NCI-H446 (cell line): Measurements from ENCODE around the gene PTN.
"Not testable (repeated sequence)": the region's sequence is repeated elsewhere in the genome, so short reads cannot be mapped to it uniquely, and the experiment has no call there.

Source experiments
- DNase-seq, 2 experiments: peaks; one replicate each; lab custom pipeline; 2025; lab: John Stamatoyannopoulos, UW

Gene PTN

DNA sequence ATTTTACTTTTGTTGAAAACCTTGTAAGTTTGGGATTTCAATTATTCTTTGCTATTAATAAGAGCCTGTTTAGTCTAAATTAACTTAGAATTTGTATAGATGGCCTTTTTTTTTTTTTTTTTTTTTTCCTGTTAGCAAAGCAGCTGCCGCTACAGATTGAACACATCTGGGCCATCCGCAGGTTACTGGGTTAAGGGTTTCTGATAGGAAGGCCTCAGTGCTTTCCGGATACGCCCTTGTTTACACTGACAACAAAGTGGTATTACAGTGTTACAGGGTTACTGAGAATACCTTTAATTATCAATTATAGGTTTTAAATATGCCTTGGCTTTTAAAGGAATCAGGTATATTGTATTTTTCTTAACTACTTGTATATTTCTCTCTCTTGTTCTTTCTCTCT lies 76.8 kb downstream of the PTN start:
- DNase-seq, result no peak

GRCh38 chr7:137265480-137265879 lies 78.1 kb downstream of the PTN start:
- DNase-seq, result not testable (repeated sequence)

DNA sequence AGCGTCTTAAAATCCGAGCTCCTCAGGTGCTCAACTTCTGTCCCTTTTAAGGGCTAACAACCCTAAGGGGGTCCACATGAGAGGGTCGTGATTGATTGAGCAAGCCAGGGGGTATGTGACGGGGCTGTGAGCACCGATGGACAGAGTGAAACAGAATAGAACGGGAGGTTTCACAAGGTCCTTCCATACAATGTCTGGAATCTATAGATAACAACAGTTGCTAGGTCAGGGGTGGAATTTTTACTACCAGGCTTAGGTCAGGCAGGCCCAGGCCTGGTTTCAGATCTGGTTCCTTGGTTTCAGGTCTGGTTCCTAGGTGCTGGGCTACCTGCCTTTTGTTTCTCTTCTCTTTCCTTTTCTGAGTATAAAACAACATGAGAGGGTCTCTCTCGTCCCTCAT lies 80.9 kb downstream of the PTN start:
- no peak for DNase-seq

GRCh38 chr7:137258552-137258951 lies 85.0 kb downstream of the PTN start:
- no peak for DNase-seq

- no peak for DNase-seq
Observed at GRCh38 chr7:137254766-137255165, 88.8 kb downstream of the PTN start.

DNA sequence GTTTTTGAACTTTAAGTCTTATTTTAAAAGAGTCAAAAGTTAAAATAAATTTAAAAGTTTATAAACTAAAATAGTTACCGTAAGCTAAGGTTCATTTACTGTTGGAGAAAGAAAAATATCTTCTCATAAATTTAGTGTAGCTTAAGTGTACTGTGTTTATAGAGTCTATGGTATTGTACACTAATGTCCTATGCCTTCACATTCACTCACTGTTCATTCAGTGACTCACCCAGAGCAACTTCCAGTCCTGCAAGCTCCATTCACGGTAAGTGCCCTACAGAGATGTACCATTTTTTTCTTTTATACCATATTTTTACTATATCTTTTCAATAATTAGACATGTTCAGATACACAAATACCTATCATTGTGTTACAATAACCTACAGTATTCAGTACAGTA lies 97.6 kb downstream of the PTN start:
- DNase-seq, result no peak

DNA sequence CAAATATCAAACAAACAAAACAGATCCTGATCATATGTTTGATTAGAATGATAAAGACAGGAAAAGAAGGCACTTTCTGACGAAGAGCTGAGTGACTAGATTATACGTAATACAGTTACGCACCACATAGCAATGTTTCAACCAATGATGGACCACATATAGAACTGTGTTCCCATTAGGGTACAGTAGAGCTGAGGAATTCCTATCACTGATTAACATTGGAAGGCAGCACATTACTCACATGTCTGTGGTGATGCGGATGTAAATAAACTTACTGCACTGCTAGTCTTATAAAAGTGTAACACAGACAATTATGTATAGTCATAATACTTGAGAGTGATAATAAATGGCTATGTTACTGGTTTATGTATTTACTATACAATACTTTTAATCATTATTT lies 98.3 kb downstream of the PTN start:
- no peak for DNase-seq

- DNase-seq, result peak in 1 of 2 experiments; percentile 36
Observed at GRCh38 chr7:137243741-137244140, 99.8 kb downstream of the PTN start.

- DNase-seq, result no peak
Observed at GRCh38 chr7:137242616-137243015, 100.9 kb downstream of the PTN start.

GRCh38 chr7:137241655-137242360 lies 101.7 kb downstream of the PTN start:
- DNase-seq, result no peak

DNA sequence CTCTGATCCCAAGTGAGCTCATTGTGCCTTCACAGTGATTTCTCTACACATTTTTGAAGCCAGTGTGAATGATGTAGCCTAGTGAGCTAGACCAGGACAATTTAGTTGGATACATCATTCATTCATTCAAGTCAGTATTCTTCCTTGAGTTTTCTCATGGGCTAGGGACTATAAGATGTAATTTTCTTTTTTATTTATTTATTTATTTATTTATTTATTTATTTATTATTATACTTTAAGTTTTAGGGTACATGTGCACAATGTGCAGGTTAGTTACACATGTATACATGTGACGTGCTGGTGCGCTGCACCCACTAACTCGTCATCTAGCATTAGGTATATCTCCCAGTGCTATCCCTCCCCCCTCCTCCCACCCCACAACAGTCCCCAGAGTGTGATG lies 104.3 kb downstream of the PTN start:
- not testable (repeated sequence) for DNase-seq

DNA sequence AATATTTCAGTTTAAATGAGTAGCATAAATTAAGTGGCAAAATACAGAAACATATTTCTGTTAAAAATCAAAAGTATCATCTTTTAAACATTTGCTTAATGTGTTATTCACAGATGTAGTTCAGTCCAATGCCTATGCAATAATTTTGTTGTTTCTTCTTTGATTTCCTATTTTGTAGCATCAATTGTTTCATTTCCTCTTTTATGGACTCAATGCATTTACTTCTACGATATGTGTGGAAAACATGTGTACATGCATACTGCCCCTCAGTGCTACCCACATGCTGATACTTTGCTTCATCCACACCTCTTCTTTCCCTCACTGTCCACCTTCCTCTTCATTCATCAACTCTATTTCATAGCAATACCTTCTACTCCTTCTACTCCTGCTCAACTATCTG lies 108.1 kb downstream of the PTN start:
- DNase-seq, result no peak

DNA sequence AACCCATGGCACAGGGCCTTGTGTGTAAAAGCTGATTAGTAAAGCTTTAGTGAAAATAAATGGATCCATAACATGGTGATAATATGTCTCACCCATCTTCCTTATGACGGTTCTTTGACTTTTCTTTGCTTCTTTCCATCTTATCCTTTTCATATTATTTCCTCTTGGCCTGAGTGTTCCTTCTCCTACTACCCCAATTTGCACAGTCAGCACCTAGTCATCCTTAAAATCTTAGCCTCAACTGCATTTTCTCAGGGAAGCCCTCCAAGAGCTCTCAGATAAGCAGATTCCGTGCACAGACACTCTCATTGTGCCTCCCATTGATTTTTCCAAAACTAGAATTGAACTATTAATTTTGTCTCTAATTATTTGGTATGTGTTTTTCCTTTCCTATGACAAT lies 112.4 kb downstream of the PTN start:
- DNase-seq, result no peak

- no peak for DNase-seq
Observed at GRCh38 chr7:137221467-137221866, 122.1 kb downstream of the PTN start.

- no peak for DNase-seq
Observed at GRCh38 chr7:137213744-137214143, 129.8 kb downstream of the PTN start.

DNA sequence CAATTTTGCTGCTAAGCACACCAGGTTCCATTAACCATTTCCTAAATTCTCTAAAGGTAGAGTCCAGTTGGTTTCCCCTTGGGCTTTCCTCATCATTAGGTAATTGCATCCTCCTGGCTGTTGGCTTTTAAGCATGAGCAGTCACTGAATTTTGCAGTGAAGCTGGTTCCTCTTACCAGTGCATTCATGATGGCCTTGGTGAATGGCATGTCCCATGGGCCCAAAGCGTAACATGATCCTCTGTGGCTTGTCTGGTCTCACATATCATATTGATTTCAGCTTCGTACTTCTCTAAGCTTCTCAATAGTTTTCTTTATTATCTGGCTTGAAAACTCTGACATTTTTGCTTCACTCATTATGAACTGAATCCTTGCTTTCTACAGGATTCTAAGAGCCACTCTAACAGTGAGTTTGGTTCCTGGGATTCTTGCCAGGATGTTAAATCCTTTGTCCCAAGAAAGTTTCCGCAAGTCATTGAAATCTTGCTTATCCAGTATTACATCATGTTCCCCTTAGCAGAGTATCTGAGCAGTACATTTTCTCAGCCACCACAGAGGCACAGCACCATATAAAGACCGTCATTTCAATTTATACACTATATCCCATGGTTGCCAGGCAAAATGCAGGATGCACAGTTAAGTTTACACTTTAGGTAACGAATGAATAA lies 134.2 kb downstream of the PTN start:
- no peak for DNase-seq

DNA sequence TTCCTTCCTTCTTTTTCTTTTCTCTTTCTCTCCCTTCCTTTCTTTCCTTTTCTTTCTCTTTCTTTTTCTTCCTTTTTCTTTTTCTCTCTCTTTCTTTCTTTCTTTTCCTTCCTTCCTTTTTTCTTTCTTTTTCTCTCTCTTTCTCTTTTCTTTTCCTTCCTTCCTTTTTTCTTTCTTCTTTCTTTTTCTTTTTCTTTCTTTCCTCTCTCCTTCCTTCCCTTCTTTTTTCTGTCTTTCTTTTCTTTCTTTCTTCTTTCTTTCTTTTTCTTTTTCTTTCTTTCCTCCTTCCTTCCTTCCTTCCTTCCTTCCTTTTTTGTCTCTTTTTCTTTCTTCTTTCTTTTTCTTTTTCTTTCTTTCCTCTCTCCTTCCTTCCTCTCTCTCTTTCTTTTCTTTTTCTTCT lies 136.8 kb downstream of the PTN start:
- DNase-seq, result no peak

- no peak for DNase-seq
Observed at GRCh38 chr7:137204246-137204645, 139.3 kb downstream of the PTN start.

DNA sequence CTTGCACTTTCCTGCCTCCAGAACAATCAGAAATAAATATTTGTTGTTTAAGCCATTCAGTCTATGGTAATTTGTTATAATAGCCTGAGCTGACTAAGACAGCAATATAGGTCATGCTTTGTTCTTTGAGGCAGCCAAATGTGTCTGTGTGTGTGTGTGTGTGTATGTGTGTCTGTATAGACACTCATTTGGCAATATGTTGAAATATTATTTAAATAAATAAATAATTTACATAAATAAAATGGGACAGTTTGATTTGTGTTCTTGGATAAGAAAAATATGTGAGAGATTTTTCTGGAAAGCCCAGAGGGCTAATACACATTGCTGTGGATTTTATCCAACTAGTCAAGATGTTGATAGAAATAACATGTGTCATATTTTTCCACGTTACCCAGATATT lies 140.2 kb downstream of the PTN start:
- DNase-seq, result no peak

GRCh38 chr7:137196648-137197047 lies 146.9 kb downstream of the PTN start:
- no peak for DNase-seq

- DNase-seq, result no peak
Observed at GRCh38 chr7:137195996-137196395, 147.5 kb downstream of the PTN start.

DNA sequence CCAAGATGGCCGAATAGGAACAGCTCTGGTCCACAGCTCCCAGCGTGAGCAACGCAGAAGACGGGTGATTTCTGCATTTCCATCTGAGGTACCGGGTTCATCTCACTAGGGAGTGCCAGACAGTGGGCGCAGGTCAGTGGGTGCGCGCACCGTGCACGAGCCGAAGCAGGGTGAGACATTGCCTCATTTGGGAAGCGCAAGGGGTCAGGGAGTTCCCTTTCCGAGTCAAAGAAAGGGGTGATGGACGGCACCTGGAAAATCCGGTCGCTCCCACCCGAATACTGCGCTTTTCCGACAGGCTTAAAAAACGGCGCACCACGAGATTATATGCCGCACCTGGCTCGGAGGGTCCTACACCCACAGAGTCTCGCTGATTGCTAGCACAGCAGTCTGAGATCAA lies 161.9 kb downstream of the PTN start:
- DNase-seq, result not testable (repeated sequence)
